OCI-LY3 (cell line): ENCODE results near the gene CETP.

Source experiments
- CTCF ChIP-seq: fragments of 200-600, 300-600 bp; sonication (generic); IDR thresholded peaks from 2 replicates; pipeline ENCODE4 v1.5.1; 2014; ENCODE audit warnings: antibody characterized with exemption, low read length, low read depth
- EZH2phosphoT487 ChIP-seq: fragments of 200-600 bp; shearing (Covaris generic); IDR thresholded peaks from 2 replicates; pipeline ENCODE4 v1.6.1; 2018; ENCODE audit warnings: antibody characterized with exemption, mixed run types, low read depth

- TF ChIP-seq CTCF (no peak), EZH2phosphoT487 (no peak)
Observed at GRCh38 chr16:57019746-57020145, 58.0 kb downstream of the CETP start.
